SK-N-MC (cell line): Measurements from ENCODE around the gene JMJD1C.

Experiments used
- EZH2 ChIP-seq: fragments of 200-600 bp; sonication (generic); IDR thresholded peaks from one replicate; pipeline ENCODE4 v1.6.1; 2017; ENCODE audit warnings: antibody characterized with exemption
- FOXP2 ChIP-seq: optimal IDR thresholded peaks from 2 replicates; pipeline ENCODE3; 2011; ENCODE audit warnings: mild to moderate bottlenecking, moderate library complexity; ENCODE audit not compliant: insufficient read depth; ENCODE audit errors: extremely low read length, control extremely low read depth
- POLR2AphosphoS5 ChIP-seq: IDR thresholded peaks from 2 replicates; pipeline ENCODE4 v1.6.1; 2012; ENCODE audit warnings: mild to moderate bottlenecking, low read depth, low read length, borderline replicate concordance

GRCh38 chr10:63286340-63286739 lies 179.4 kb downstream of the JMJD1C start:
- TF ChIP-seq POLR2AphosphoS5 (no peak), FOXP2 (no peak), EZH2 (no peak)
